Measurements from ENCODE around the gene UBE2I. TPM values are rescaled to one million over a fixed set of nuclear protein-coding genes. Genes with fewer than 3 reads are reported as not detected.

The UBE2I gene
- total RNA-seq, 1 experiment from 2014 or later, result 290 TPM

GRCh38 chr16:1330931-1331711 is 21.7 kb downstream of the UBE2I start:
- peaks cover 33% of the 10 kb centered on the region for H3K27me3 Mint-ChIP-seq (ENCODE audit: low read depth)
- H4K5ac ChIP-seq (ENCODE audit: insufficient read length, low read depth, low read length), result no peak overlapping the region
- H2AK5ac ChIP-seq (ENCODE audit: insufficient read length, low read length), result no peak overlapping the region
- H3K9ac ChIP-seq (ENCODE audit: extremely low read depth, insufficient read length, low read length), result no peak overlapping the region
- H2BK12ac ChIP-seq (ENCODE audit: insufficient read length, low read depth, low read length), result peak overlapping the region; percentile 95
- no peak overlapping the region for H4K8ac ChIP-seq (replicated peaks; ENCODE audit: insufficient read length, low read depth, low read length)
- no peaks in the 10 kb centered on the region for H3K79me1 ChIP-seq (ENCODE audit: insufficient read depth, low read depth, low read length, poor library complexity, severe bottlenecking)
- H3K18ac ChIP-seq (ENCODE audit: insufficient read length, low read depth, low read length), result peak overlapping the region; percentile 53
- no peak overlapping the region for H2BK20ac ChIP-seq (ENCODE audit: low read depth, low read length, poor library complexity, severe bottlenecking)
- no peak overlapping the region for H2BK120ac ChIP-seq (ENCODE audit: low read depth, low read length, poor library complexity, severe bottlenecking)
- peak overlapping the region; percentile 7 for H4K91ac ChIP-seq (ENCODE audit: insufficient read length, low read depth, low read length)
- no peak overlapping the region; the same call in 1 of the 2 replicates for H2BK15ac ChIP-seq (ENCODE audit: low read depth, low read length)
- H3K9me3 Mint-ChIP-seq, result no peaks in the 10 kb centered on the region
- H3K4ac ChIP-seq (ENCODE audit: low read depth, low read length), result no peak overlapping the region; the same call in 1 of the 2 replicates
- H3K27me3 ChIP-seq (ENCODE audit: insufficient read depth, low read length), result peaks cover 16% of the 10 kb centered on the region; the same call in 1 of the 2 replicates
- TF ChIP-seq, protein P1, sequence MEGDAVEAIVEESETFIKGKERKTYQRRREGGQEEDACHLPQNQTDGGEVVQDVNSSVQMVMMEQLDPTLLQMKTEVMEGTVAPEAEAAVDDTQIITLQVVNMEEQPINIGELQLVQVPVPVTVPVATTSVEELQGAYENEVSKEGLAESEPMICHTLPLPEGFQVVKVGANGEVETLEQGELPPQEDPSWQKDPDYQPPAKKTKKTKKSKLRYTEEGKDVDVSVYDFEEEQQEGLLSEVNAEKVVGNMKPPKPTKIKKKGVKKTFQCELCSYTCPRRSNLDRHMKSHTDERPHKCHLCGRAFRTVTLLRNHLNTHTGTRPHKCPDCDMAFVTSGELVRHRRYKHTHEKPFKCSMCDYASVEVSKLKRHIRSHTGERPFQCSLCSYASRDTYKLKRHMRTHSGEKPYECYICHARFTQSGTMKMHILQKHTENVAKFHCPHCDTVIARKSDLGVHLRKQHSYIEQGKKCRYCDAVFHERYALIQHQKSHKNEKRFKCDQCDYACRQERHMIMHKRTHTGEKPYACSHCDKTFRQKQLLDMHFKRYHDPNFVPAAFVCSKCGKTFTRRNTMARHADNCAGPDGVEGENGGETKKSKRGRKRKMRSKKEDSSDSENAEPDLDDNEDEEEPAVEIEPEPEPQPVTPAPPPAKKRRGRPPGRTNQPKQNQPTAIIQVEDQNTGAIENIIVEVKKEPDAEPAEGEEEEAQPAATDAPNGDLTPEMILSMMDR (conservative IDR thresholded peaks at IDR 0.05), result no peak
- H3K4me1 ChIP-seq (ENCODE audit: insufficient read depth, low read length), result no peaks in the 10 kb centered on the region
- H3K9me3 ChIP-seq (ENCODE audit: control insufficient read depth, low read depth, low read length), result no peaks in the 10 kb centered on the region
- H3K4me1 Mint-ChIP-seq, result peaks cover 12 to 22% of the 10 kb centered on the region in 2 experiments
- peak overlapping the region in 2 of 3 experiments; percentile 44 to 95; a peak in 2 of 7 replicates for H3K27ac Mint-ChIP-seq
- H3T11ph ChIP-seq (ENCODE audit: low read length), result no peak overlapping the region
- no peak overlapping the region for H3K23ac ChIP-seq (ENCODE audit: insufficient read length, low read depth, low read length)
- no peak overlapping the region for H2BK5ac ChIP-seq (ENCODE audit: insufficient read length, low read length)
- H2AFZ ChIP-seq (ENCODE audit: low read length), result no peak overlapping the region
- peak overlapping the region; percentile 73 for H3K4me2 ChIP-seq (ENCODE audit: insufficient read depth, insufficient read length, low read length)
- no peaks in the 10 kb centered on the region for H3K79me2 ChIP-seq (ENCODE audit: insufficient read depth, low read length)
- WGBS (ENCODE audit: extremely low coverage, insufficient read length, low lambda C conversion rate), result no CpG with 5 or more reads among the region's 22 CpGs
- peak overlapping the region; percentile 69 for H3K14ac ChIP-seq (ENCODE audit: insufficient read depth, low read length)
- no peak for DNase-seq
- no peaks in the 10 kb centered on the region for H4K20me1 ChIP-seq (ENCODE audit: control insufficient read depth, insufficient read depth, insufficient read length)
- no peak overlapping the region for H3K56ac ChIP-seq (ENCODE audit: insufficient read length, low read depth, low read length)
- peaks cover 20% of the 10 kb centered on the region for H3K23me2 ChIP-seq (ENCODE audit: insufficient read length, low read depth, low read length, poor library complexity, severe bottlenecking)
- no peaks in the 10 kb centered on the region for H3K36me3 Mint-ChIP-seq (ENCODE audit: insufficient read depth in 1 of 3, low read depth in 3 of 3)
- H3K27ac ChIP-seq (ENCODE audit: insufficient read length, low read depth, low read length), result no peak overlapping the region
- H3K4me3 Mint-ChIP-seq, result peak overlapping the region; percentile 54 to 84; a peak in 4 of 5 replicates

Data from H9 (cell line).